ENCODE data around the gene SLC9A4.

SLC9A4 gene

DNA sequence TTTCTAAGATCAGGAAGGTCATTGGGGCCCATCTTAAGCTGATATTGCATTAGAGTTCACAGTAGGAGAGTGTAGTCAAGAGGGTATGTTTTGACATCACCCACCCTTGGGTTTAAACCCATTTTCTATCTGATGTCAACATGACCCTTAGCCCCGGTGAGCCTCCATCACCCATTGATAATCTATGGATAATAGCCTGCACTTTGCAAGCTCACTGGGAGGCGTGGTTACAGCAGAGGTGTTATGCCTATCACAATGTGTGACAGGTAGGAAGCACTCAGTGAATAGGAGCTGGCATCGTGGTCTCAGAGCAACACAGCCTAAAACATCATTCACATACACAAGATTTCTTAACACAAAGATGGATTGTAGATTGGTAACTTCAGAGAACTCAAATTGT is 28.8 kb upstream of the SLC9A4 start:
- ChIA-PET POLR2A (no interaction called here), CTCF (interaction anchor here (0.8 to 3.1 kb wide), 23 partner anchors 8 to 560 kb away, joined by 3 to 24 read pairs (median 6); no protein-coding TSS in a partner anchor)
- DNase-seq (ENCODE audit: low read depth, low spot score): no peak
- no peak overlapping the region for H3K4me3 ChIP-seq (ENCODE audit: low read depth, low read length)
- no peak for TF ChIP-seq CTCF (IDR thresholded peaks at IDR 0.05; ENCODE audit: insufficient read depth, low read length, missing control alignments)

GRCh38 chr2:102446936-102447335 is 26.1 kb upstream of the SLC9A4 start:
- no peak overlapping the region for H3K4me3 ChIP-seq (ENCODE audit: low read depth, low read length)
- DNase-seq (ENCODE audit: low read depth, low spot score): no peak
- POLR2A ChIA-PET: no interaction called here
- no peak for TF ChIP-seq CTCF (IDR thresholded peaks at IDR 0.05; ENCODE audit: insufficient read depth, low read length, missing control alignments)
- CTCF ChIA-PET: interaction anchor here (0.8 to 4.5 kb wide), 6 partner anchors 9 to 1105 kb away, joined by 3 to 29 read pairs (median 4); no protein-coding TSS in a partner anchor

DNA sequence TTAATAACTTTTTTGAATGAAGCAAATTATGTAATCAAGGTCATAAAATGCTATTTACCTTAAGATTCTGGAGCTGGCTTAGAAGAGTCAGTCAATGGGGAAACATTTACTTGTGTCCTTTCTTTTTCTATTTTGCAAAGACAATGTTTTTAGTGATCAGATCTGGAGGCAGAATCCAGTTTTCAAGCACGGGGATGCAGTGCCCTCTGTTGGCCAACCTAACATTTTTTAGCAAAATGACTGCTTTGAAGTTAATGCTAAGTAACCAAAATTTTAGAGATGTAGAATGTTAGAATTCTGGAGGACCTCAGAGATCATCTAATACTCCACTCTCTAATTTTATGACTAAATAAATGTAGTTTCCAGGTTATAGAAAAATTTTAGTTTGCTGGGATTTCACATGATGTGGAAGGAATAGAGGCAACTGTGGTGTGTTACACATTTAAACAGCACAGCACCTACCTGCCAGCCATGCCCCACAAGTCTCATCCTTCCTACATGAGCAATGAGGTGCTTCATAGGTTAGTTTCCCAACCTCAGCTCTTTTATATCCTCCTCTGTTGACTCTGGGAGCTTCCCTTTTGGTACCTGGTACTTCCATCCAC is 23.6 kb upstream of the SLC9A4 start:
- ChIA-PET POLR2A (no interaction called here), CTCF (interaction anchor here (0.6 to 4.5 kb wide), 13 partner anchors 12 to 565 kb away, joined by 3 to 29 read pairs (median 4); no protein-coding TSS in a partner anchor)
- DNase-seq (ENCODE audit: low read depth, low spot score): no peak

DNA sequence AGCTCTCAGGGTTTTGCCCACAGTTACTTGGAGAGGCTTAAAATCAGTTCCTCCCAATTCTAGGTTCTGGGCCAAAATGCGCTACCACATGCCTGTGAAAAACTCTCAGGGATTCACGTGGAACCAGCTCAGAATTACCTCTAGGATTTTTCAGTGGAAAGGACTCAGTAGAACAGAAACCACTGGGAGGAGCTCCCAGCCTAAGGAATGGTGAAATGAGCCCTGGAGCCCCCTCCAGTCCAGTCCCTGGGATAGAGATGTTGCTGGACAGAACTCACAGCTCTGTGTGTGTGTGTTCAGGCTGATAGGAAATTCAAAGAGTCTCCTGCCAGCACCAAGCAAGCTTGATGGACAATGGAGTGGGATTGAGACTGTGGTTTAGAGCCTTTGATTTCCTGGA is 21.1 kb upstream of the SLC9A4 start:
- ChIA-PET CTCF (interaction anchor here (0.9 to 3.5 kb wide), 9 partner anchors 9 to 571 kb away, joined by 3 to 24 read pairs (median 5); partner anchors contain the start of gene SLC9A4), POLR2A (no interaction called here)
- DNase-seq (ENCODE audit: low read depth, low spot score): no peak
- TF ChIP-seq CTCF (IDR thresholded peaks at IDR 0.05; ENCODE audit: insufficient read depth, low read length, missing control alignments): no peak
- H3K4me3 ChIP-seq (ENCODE audit: low read depth, low read length): no peak overlapping the region

More for the DNA sequence above, 23.6 kb upstream of the SLC9A4 start:
- peak; percentile 52 for TF ChIP-seq CTCF (IDR thresholded peaks at IDR 0.05; ENCODE audit: insufficient read depth, low read length, missing control alignments)
- no peak overlapping the region for H3K4me3 ChIP-seq (ENCODE audit: low read depth, low read length)

DNA sequence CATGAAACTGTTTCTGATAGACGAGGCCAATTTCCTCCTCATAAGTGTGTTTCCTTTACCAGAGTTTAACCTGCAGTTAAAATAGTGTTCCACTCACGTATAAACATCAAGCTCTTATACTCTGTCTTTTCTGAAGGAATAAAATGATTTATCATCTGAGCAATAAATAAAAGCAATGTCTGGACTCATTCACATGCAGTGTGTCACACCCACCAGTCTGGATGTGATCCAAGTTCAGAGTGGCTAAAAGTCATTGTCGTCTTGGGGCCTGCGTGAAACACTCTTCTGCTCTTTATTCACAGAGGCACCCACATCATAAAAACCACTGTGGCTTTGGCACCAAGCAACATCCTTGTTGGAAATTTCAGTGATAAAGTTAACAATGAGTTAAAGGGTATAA is 19.5 kb upstream of the SLC9A4 start:
- CTCF ChIA-PET: interaction anchor here (1.0 to 3.5 kb wide), 2 partner anchors 10 to 19 kb away, joined by 3 to 24 read pairs; partner anchors contain the start of gene SLC9A4
- POLR2A ChIA-PET: no interaction called here
- TF ChIP-seq CTCF (IDR thresholded peaks at IDR 0.05; ENCODE audit: insufficient read depth, low read length, missing control alignments): no peak
- DNase-seq (ENCODE audit: low read depth, low spot score): no peak
- no peak overlapping the region for H3K4me3 ChIP-seq (ENCODE audit: low read depth, low read length)

DNA sequence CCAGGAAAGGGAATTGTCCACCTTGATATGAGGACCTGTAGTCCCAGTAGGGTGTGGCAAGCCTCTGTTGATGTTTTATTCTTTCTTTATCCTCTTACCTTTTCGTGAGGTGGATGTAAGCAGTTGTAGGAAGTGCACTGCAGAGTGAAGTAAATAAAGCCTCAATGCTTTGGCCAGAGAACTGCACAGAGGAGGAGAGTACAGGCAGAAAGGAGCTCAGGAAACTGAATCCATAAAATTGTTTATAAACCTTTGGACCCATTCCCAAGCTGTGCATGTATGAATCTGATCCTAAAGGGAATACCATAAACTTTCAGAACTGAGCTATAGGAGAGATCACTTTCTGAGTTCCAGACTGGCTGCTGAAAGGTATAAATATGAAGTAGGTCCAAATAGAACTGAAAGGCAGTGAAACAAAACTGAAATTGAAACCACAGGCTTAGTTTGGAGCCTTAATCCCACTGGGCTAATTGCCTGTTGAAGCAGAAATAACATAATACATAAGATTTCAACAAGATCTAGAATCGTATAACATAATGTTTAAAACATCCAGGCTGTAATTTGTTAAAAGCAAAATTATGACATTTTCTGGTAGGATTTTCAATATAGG is 17.9 kb upstream of the SLC9A4 start:
- CTCF ChIA-PET: interaction anchor here (1.4 kb wide), 2 partner anchors 12 to 18 kb away, joined by 3 to 6 read pairs; partner anchors contain the start of gene SLC9A4
- POLR2A ChIA-PET: no interaction called here
- no peak overlapping the region for H3K4me3 ChIP-seq (ENCODE audit: low read depth, low read length)
- TF ChIP-seq CTCF (IDR thresholded peaks at IDR 0.05; ENCODE audit: insufficient read depth, low read length, missing control alignments): no peak
- DNase-seq (ENCODE audit: low read depth, low spot score): no peak
